Parathyroid adenoma (tissue), 2 donors: ENCODE measurements around the gene TNFSF15.

Experiments
- H2AFZ ChIP-seq: fragments of 300-600 bp; sonication (generic); one replicate; pipeline ENCODE4 v1.7.0; 2017; ENCODE audit warnings: antibody characterized with exemption, mild to moderate bottlenecking
- H3K27ac ChIP-seq: fragments of 300-600 bp; sonication (generic); one replicate; pipeline ENCODE4 v1.7.0; 2017
- H3K27me3 ChIP-seq: fragments of 300-600 bp; sonication (generic); one replicate; pipeline ENCODE4 v1.7.0; 2017; ENCODE audit warnings: low read length; ENCODE audit not compliant: control insufficient read depth, insufficient read depth
- H3K36me3 ChIP-seq: fragments of 300-600 bp; sonication (generic); one replicate; pipeline ENCODE4 v1.7.0; 2017; ENCODE audit warnings: low read length; ENCODE audit not compliant: control insufficient read depth, insufficient read depth
- H3K4me1 ChIP-seq: fragments of 300-600 bp; sonication (generic); one replicate; pipeline ENCODE4 v1.7.0; 2017; ENCODE audit warnings: control low read depth
- H3K4me2 ChIP-seq: fragments of 300-600 bp; sonication (generic); one replicate; pipeline ENCODE4 v1.7.0; 2017; ENCODE audit warnings: low read length
- H3K4me3 ChIP-seq: fragments of 300-600 bp; sonication (generic); one replicate; pipeline ENCODE4 v1.7.0; 2017; ENCODE audit warnings: low read depth, low read length
- H3K79me2 ChIP-seq: fragments of 300-600 bp; sonication (generic); one replicate; pipeline ENCODE4 v1.7.0; 2017; ENCODE audit warnings: control low read depth
- H3K9ac ChIP-seq: fragments of 300-600 bp; sonication (generic); one replicate; pipeline ENCODE4 v1.7.0; 2017; ENCODE audit warnings: mild to moderate bottlenecking
- H3K9me3 ChIP-seq: fragments of 300-600 bp; sonication (generic); one replicate; pipeline ENCODE4 v1.7.0; 2017; ENCODE audit warnings: low read length; ENCODE audit not compliant: control insufficient read depth
- TF ChIP-seq, protein P1 (sequence below): fragments of 300-600 bp; sonication (generic); IDR thresholded peaks from one replicate; pipeline ENCODE4 v1.7.0; 2017; ENCODE audit warnings: antibody characterized with exemption, mild to moderate bottlenecking
- donor health status: primary hyperparathyroidism.

TNFSF15 gene

GRCh38 chr9:114798101-114798500, 7.7 kb downstream of the TNFSF15 start:
- H3K4me2 ChIP-seq: no peak overlapping the region

GRCh38 chr9:114792396-114792795, 13.4 kb downstream of the TNFSF15 start:
- no peak overlapping the region for H3K4me3 ChIP-seq
- TF ChIP-seq, protein P1, sequence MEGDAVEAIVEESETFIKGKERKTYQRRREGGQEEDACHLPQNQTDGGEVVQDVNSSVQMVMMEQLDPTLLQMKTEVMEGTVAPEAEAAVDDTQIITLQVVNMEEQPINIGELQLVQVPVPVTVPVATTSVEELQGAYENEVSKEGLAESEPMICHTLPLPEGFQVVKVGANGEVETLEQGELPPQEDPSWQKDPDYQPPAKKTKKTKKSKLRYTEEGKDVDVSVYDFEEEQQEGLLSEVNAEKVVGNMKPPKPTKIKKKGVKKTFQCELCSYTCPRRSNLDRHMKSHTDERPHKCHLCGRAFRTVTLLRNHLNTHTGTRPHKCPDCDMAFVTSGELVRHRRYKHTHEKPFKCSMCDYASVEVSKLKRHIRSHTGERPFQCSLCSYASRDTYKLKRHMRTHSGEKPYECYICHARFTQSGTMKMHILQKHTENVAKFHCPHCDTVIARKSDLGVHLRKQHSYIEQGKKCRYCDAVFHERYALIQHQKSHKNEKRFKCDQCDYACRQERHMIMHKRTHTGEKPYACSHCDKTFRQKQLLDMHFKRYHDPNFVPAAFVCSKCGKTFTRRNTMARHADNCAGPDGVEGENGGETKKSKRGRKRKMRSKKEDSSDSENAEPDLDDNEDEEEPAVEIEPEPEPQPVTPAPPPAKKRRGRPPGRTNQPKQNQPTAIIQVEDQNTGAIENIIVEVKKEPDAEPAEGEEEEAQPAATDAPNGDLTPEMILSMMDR: no peak
- no peaks in the 10 kb centered on the region for H3K9me3 ChIP-seq
- H3K9ac ChIP-seq: no peak overlapping the region
- H3K4me2 ChIP-seq: no peak overlapping the region
- H3K79me2 ChIP-seq: no peaks in the 10 kb centered on the region
- H2AFZ ChIP-seq: no peak overlapping the region
- no peaks in the 10 kb centered on the region for H3K36me3 ChIP-seq
- no peaks in the 10 kb centered on the region for H3K27me3 ChIP-seq
- H3K27ac ChIP-seq: no peak overlapping the region
- H3K4me1 ChIP-seq: no peaks in the 10 kb centered on the region

More at GRCh38 chr9:114798101-114798500, 7.7 kb downstream of the TNFSF15 start:
- Histone ChIP-seq H3K9ac (no peak overlapping the region), H2AFZ (no peak overlapping the region), H3K36me3 (no peaks in the 10 kb centered on the region), H3K27me3 (no peaks in the 10 kb centered on the region), H3K27ac (no peak overlapping the region), H3K4me3 (no peak overlapping the region), H3K9me3 (no peaks in the 10 kb centered on the region), H3K4me1 (peaks cover 18% of the 10 kb centered on the region), H3K79me2 (no peaks in the 10 kb centered on the region)
- TF ChIP-seq, protein P1: no peak

- no peak overlapping the region for H2AFZ ChIP-seq
- H3K9me3 ChIP-seq: no peaks in the 10 kb centered on the region
- no peak overlapping the region for H3K9ac ChIP-seq
- no peak overlapping the region for H3K4me2 ChIP-seq
- H3K4me3 ChIP-seq: no peak overlapping the region
- H3K27ac ChIP-seq: no peak overlapping the region
- no peaks in the 10 kb centered on the region for H3K27me3 ChIP-seq
- no peaks in the 10 kb centered on the region for H3K79me2 ChIP-seq
- H3K4me1 ChIP-seq: no peaks in the 10 kb centered on the region
- TF ChIP-seq, protein P1: no peak
- no peaks in the 10 kb centered on the region for H3K36me3 ChIP-seq
These were observed 14.1 kb downstream of the TNFSF15 start for GRCh38 chr9:114791736-114792135.

GRCh38 chr9:114791312-114791711, 14.5 kb downstream of the TNFSF15 start:
- H3K9me3 ChIP-seq: no peaks in the 10 kb centered on the region
- H3K36me3 ChIP-seq: no peaks in the 10 kb centered on the region
- no peak overlapping the region for H3K4me3 ChIP-seq
- H3K27me3 ChIP-seq: no peaks in the 10 kb centered on the region
- TF ChIP-seq, protein P1: no peak
- no peak overlapping the region for H3K4me2 ChIP-seq
- no peak overlapping the region for H2AFZ ChIP-seq
- H3K79me2 ChIP-seq: no peaks in the 10 kb centered on the region
- H3K9ac ChIP-seq: no peak overlapping the region
- no peaks in the 10 kb centered on the region for H3K4me1 ChIP-seq
- H3K27ac ChIP-seq: no peak overlapping the region

- H3K36me3 ChIP-seq: no peaks in the 10 kb centered on the region
- no peaks in the 10 kb centered on the region for H3K9me3 ChIP-seq
- H3K4me2 ChIP-seq: no peak overlapping the region
- H3K4me3 ChIP-seq: no peak overlapping the region
- no peaks in the 10 kb centered on the region for H3K27me3 ChIP-seq
- H3K4me1 ChIP-seq: no peaks in the 10 kb centered on the region
- TF ChIP-seq, protein P1: no peak
- H3K9ac ChIP-seq: no peak overlapping the region
- no peak overlapping the region for H3K27ac ChIP-seq
- H2AFZ ChIP-seq: no peak overlapping the region
- H3K79me2 ChIP-seq: no peaks in the 10 kb centered on the region
These were observed 15.3 kb downstream of the TNFSF15 start for GRCh38 chr9:114790521-114790920.
